Measurements from ENCODE around the gene MYBBP1A. TPM values are rescaled to one million over a fixed set of nuclear protein-coding genes. Genes with fewer than 3 reads are reported as not detected.

The MYBBP1A gene
- total RNA-seq, 3 donors from 2014 or later (not counting 1 experiment from before 2014, with no cell fraction given), result 50.5 to 58.1 (median 52.7) TPM

DNA sequence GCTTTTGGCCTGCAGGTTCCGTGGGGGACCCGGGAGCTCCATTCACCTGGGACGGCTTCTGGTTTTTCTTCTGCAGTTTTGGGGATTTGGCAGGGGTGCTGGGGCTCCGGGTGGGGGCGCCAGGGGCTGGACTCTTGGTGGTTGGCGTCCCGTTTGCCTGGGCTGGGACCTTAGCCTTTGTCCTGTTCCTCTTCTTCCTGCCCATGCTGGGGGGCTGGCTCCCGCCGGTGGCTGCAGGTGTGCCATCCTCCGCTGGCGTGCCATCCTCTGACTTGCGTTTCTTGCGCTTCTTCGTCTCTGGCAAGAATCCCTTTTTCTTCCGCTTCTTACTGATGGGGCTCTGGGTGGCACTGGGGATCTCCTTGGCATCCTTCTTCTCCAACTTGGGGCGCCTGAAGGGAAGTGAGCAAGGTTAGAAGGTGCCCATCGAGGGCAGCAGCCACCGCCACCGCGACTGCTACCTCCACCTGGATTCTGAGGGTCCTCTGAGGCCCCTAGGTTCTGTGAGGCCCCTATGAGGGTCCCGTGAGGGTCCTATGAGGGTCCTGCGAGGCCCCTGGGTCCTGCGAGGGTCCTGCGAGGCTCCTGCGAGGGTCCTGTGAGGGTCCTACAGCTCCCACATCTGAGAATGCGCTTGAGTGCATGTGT is 15.5 kb downstream of the MYBBP1A start:
- intact Hi-C loops (cut with micrococcal nuclease), result no loop called here
- Histone ChIP-seq H3K27me3 (ENCODE audit: control insufficient read depth, insufficient read depth, low read length) (no peaks in the 10 kb centered on the region), H3K9me3 (ENCODE audit: control insufficient read depth, insufficient read depth, low read length) (no peaks in the 10 kb centered on the region), H3K36me3 (ENCODE audit: control insufficient read depth, insufficient read depth, low read length) (peaks cover 52% of the 10 kb centered on the region), H3K27ac (ENCODE audit: low read length) (no peak overlapping the region), H3K4me1 (ENCODE audit: control insufficient read depth, insufficient read depth, low read length) (no peaks in the 10 kb centered on the region), H3K4me3 (ENCODE audit: low read length) (no peak overlapping the region)
- no peaks in the 10 kb centered on the region for H3K36me3 Mint-ChIP-seq
- TF ChIP-seq, protein P1, sequence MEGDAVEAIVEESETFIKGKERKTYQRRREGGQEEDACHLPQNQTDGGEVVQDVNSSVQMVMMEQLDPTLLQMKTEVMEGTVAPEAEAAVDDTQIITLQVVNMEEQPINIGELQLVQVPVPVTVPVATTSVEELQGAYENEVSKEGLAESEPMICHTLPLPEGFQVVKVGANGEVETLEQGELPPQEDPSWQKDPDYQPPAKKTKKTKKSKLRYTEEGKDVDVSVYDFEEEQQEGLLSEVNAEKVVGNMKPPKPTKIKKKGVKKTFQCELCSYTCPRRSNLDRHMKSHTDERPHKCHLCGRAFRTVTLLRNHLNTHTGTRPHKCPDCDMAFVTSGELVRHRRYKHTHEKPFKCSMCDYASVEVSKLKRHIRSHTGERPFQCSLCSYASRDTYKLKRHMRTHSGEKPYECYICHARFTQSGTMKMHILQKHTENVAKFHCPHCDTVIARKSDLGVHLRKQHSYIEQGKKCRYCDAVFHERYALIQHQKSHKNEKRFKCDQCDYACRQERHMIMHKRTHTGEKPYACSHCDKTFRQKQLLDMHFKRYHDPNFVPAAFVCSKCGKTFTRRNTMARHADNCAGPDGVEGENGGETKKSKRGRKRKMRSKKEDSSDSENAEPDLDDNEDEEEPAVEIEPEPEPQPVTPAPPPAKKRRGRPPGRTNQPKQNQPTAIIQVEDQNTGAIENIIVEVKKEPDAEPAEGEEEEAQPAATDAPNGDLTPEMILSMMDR (IDR thresholded peaks at IDR 0.05), result no peak
- H3K4me1 Mint-ChIP-seq, result peaks cover 0 to 5% of the 10 kb centered on the region in 2 donors
- H3K9me3 Mint-ChIP-seq, result no peaks in the 10 kb centered on the region
- no peaks in the 10 kb centered on the region for H3K27me3 Mint-ChIP-seq (ENCODE audit: low read depth in 2 of 2)
- no peak overlapping the region for H3K27ac Mint-ChIP-seq
- DNase-seq (no peak), ATAC-seq (no peak)
- WGBS (ENCODE audit: insufficient coverage), result 95% methylated on average over 26 of the region's 26 CpGs
- no peak overlapping the region for H3K4me3 Mint-ChIP-seq

DNA sequence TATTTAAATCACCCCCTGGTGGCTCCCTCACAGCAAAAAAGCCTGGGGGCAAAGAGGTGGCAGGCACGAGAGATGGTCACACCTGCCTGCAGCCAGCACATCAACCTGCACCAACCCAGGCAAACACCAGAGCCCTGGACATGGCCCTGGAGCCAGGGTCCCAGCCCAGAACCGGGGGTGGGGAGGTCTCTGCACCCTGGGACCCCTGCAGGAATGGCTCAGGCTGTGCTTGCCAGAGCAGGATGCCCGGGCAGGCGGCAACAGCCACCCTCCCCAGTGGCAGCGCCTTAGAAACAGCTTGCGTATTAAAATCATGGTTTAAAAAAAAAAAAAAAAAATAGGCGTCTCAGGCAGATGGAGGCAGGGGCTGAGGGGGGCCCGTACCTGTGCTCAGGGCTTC is 16.2 kb downstream of the MYBBP1A start:
- H3K27ac Mint-ChIP-seq, result no peak overlapping the region
- intact Hi-C loops (cut with micrococcal nuclease), result no loop called here

DNA sequence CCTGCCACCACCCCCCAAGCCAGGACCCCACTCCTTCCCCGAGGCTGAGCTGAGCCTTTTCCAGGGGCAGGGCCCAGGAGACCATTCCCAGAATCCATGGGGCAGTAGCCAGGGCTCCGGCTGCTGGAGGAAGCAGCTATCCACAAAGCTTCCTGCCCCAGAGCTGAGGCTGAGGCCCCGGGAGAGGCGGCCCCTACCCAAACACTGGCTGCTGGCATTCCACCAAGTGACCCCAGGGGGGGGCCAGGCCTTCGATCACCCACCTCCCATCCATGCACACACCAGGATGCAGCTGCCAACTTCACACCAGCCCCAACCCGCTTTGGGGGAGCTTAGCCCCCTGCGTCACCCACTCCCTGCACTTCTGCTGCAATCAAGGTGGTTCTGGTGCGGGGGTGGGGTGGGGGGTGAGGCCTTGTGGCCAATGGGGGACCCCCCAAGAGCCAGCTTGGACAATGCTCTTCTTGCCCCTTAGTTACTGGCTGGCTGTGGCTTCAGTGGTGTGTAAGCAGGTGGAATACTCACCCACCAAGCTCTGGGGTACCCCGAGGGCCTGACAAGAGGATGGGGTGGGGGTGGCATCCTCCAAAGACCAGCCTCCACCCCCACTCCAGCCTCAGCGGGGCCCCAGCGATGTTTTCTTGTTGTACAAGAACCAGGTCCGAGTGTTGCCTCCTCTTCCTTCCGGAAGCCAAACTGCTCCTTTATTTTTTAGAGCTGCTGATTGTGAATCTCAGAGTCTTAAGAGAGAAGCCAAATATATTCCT is 16.8 kb downstream of the MYBBP1A start:
- WGBS (ENCODE audit: insufficient coverage), result 83% methylated on average over 8 of the region's 13 CpGs
- H3K36me3 ChIP-seq (ENCODE audit: control insufficient read depth, insufficient read depth, low read length), result peaks cover 42% of the 10 kb centered on the region
- H3K27ac ChIP-seq (ENCODE audit: low read length), result no peak overlapping the region
- Mint-ChIP-seq H3K27ac (no peak overlapping the region), H3K4me1 (peaks cover 0 to 10% of the 10 kb centered on the region in 2 donors), H3K27me3 (ENCODE audit: low read depth in 2 of 2) (peaks cover 0 to 1% of the 10 kb centered on the region in 2 donors), H3K9me3 (no peaks in the 10 kb centered on the region), H3K36me3 (no peaks in the 10 kb centered on the region), H3K4me3 (no peak overlapping the region)
- intact Hi-C loops (cut with micrococcal nuclease), result no loop called here
- no peak overlapping the region for H3K4me3 ChIP-seq (ENCODE audit: low read length)
- peaks cover 7% of the 10 kb centered on the region for H3K4me1 ChIP-seq (ENCODE audit: control insufficient read depth, insufficient read depth, low read length)
- H3K27me3 ChIP-seq (ENCODE audit: control insufficient read depth, insufficient read depth, low read length), result no peaks in the 10 kb centered on the region
- ATAC-seq, result no peak
- DNase-seq, result no peak
- no peaks in the 10 kb centered on the region for H3K9me3 ChIP-seq (ENCODE audit: control insufficient read depth, insufficient read depth, low read length)
- TF ChIP-seq, protein P1 (IDR thresholded peaks at IDR 0.05), result no peak

More for the DNA sequence above, 16.2 kb downstream of the MYBBP1A start:
- Mint-ChIP-seq H3K4me3 (no peak overlapping the region), H3K36me3 (no peaks in the 10 kb centered on the region), H3K9me3 (no peaks in the 10 kb centered on the region), H3K27me3 (ENCODE audit: low read depth in 2 of 2) (no peaks in the 10 kb centered on the region), H3K4me1 (peaks cover 0 to 6% of the 10 kb centered on the region in 2 donors)
- WGBS (ENCODE audit: insufficient coverage), result 88% methylated on average over 8 of the region's 8 CpGs
- TF ChIP-seq, protein P1 (IDR thresholded peaks at IDR 0.05), result no peak
- Histone ChIP-seq H3K4me3 (ENCODE audit: low read length) (no peak overlapping the region), H3K9me3 (ENCODE audit: control insufficient read depth, insufficient read depth, low read length) (no peaks in the 10 kb centered on the region), H3K4me1 (ENCODE audit: control insufficient read depth, insufficient read depth, low read length) (peaks cover 2% of the 10 kb centered on the region), H3K27ac (ENCODE audit: low read length) (no peak overlapping the region), H3K27me3 (ENCODE audit: control insufficient read depth, insufficient read depth, low read length) (no peaks in the 10 kb centered on the region), H3K36me3 (ENCODE audit: control insufficient read depth, insufficient read depth, low read length) (peaks cover 48% of the 10 kb centered on the region)
- DNase-seq (no peak), ATAC-seq (no peak)

Measured in natural killer cell (primary cell).